NCI-H82 (cell line): ENCODE data around the gene OR51Q1.
A peak's percentile ranks its signal among the peaks of the same experiment; 100 is the strongest.

Experiments used
- DNase-seq: peaks from one replicate; lab custom pipeline; 2025; lab: John Stamatoyannopoulos, UW

Gene OR51Q1

GRCh38 chr11:5421811-5422210 is at the start of gene OR51Q1:
OR51Q1 (plus strand) TSS chr11:5422111; CDS start chr11:5422201, 90 bp downstream.
- no peak for DNase-seq

GRCh38 chr11:5380740-5381342 is 41.1 kb upstream of the OR51Q1 start:
- DNase-seq, result peak; percentile 76

GRCh38 chr11:5383576-5383975 is 38.3 kb upstream of the OR51Q1 start, which contains the start of gene OR51M1:
OR51M1 (plus strand) TSS chr11:5383812; CDS start chr11:5389399, 5,587 bp downstream.
- DNase-seq, result no peak

GRCh38 chr11:5384335-5384734 is 37.6 kb upstream of the OR51Q1 start:
- DNase-seq, result no peak

GRCh38 chr11:5390210-5390609 is 31.7 kb upstream of the OR51Q1 start:
- DNase-seq, result no peak

- no peak for DNase-seq
These were observed 27.8 kb upstream of the OR51Q1 start for GRCh38 chr11:5394091-5394490.

- no peak for DNase-seq
These were observed 23.0 kb upstream of the OR51Q1 start for GRCh38 chr11:5398936-5399335.

GRCh38 chr11:5405173-5405572 is 16.7 kb upstream of the OR51Q1 start:
- no peak for DNase-seq

- DNase-seq, result no peak
These were observed 918 bp upstream of the OR51Q1 start for GRCh38 chr11:5420993-5421392.

GRCh38 chr11:5423131-5423530 is 1.2 kb downstream of the OR51Q1 start:
- no peak for DNase-seq

- DNase-seq, result no peak
These were observed 19.5 kb downstream of the OR51Q1 start, which contains the start of gene OR51I1 for GRCh38 chr11:5441414-5441813. OR51I1 (minus strand) TSS chr11:5441514; CDS start chr11:5441514, 0 bp downstream.

- no peak for DNase-seq
These were observed 22.0 kb downstream of the OR51Q1 start for GRCh38 chr11:5443835-5444393.

GRCh38 chr11:5449023-5449422 is 27.1 kb downstream of the OR51Q1 start, which contains the start of gene OR51I2:
OR51I2 (plus strand) TSS chr11:5449323; CDS start chr11:5453489, 4,166 bp downstream.
- no peak for DNase-seq

GRCh38 chr11:5449432-5449831 is 27.5 kb downstream of the OR51Q1 start:
- no peak for DNase-seq

- no peak for DNase-seq
These were observed 39.2 kb downstream of the OR51Q1 start for GRCh38 chr11:5460983-5461621.

GRCh38 chr11:5467527-5467926 is 45.6 kb downstream of the OR51Q1 start:
- no peak for DNase-seq
